ENCODE measurements around the gene WIPF3. TPM values are rescaled to one million over a fixed set of nuclear protein-coding genes. Genes with fewer than 3 reads are reported as not detected.

The WIPF3 gene
- total and polyA plus RNA-seq, 8 donors: 1.2 to 11.2 (median 4.0) TPM; not detected in 1

- WGBS, 5 donors: 73 to 84% (median 82%) methylated on average over 6 of the region's 6 CpGs
Observed at GRCh38 chr7:29895559-29895958, 89.3 kb downstream of the WIPF3 start.

GRCh38 chr7:29896685-29897411 is 90.5 kb downstream of the WIPF3 start:
- no peaks in the 10 kb centered on the region for H3K9me3 ChIP-seq
- peaks cover 0 to 18% (median 0%) of the 10 kb centered on the region in 4 donors for H3K4me1 ChIP-seq
- no peak overlapping the region for H3K4me3 ChIP-seq
- 85 to 99% (median 96%) methylated on average over 2 of the region's 2 CpGs for WGBS, 5 donors
- peaks cover 0 to 14% (median 5%) of the 10 kb centered on the region in 4 donors for H3K36me3 ChIP-seq
- intact Hi-C loops (cut with DNase I; ENCODE audit: low total_unique reads): no loop called here
- no peak overlapping the region for H3K27ac ChIP-seq
- H3K27me3 ChIP-seq: no peaks in the 10 kb centered on the region
- TF ChIP-seq POLR2AphosphoS5 (IDR thresholded peaks at IDR 0.05): no peak
- no peak for TF ChIP-seq POLR2A (IDR thresholded peaks at IDR 0.05)
- no peak for TF ChIP-seq EP300 (IDR thresholded peaks at IDR 0.05)
- no peak for TF ChIP-seq CTCF (IDR thresholded peaks at IDR 0.05)
- no peak for DNase-seq

More at GRCh38 chr7:29895559-29895958, 89.3 kb downstream of the WIPF3 start:
- no peak overlapping the region for H3K27ac ChIP-seq
- no peak for DNase-seq
- intact Hi-C loops (cut with DNase I; ENCODE audit: low total_unique reads): no loop called here
- no peak overlapping the region for H3K4me3 ChIP-seq
- peaks cover 0 to 14% (median 0%) of the 10 kb centered on the region in 4 donors for H3K4me1 ChIP-seq
- H3K9me3 ChIP-seq: no peaks in the 10 kb centered on the region
- peaks cover 0 to 25% (median 5%) of the 10 kb centered on the region in 4 donors for H3K36me3 ChIP-seq
- H3K27me3 ChIP-seq: no peaks in the 10 kb centered on the region
- TF ChIP-seq POLR2A (IDR thresholded peaks at IDR 0.05): no peak
- no peak for TF ChIP-seq EP300 (IDR thresholded peaks at IDR 0.05)
- no peak for TF ChIP-seq CTCF (IDR thresholded peaks at IDR 0.05)
- no peak for TF ChIP-seq POLR2AphosphoS5 (IDR thresholded peaks at IDR 0.05)

GRCh38 chr7:29898301-29898700 is 92.0 kb downstream of the WIPF3 start:
- peaks cover 0 to 18% (median 0%) of the 10 kb centered on the region in 4 donors for H3K4me1 ChIP-seq
- no peaks in the 10 kb centered on the region for H3K9me3 ChIP-seq
- H3K27ac ChIP-seq: no peak overlapping the region
- H3K4me3 ChIP-seq: no peak overlapping the region
- TF ChIP-seq EP300 (IDR thresholded peaks at IDR 0.05) (no peak), CTCF (IDR thresholded peaks at IDR 0.05) (no peak), POLR2A (IDR thresholded peaks at IDR 0.05) (no peak), POLR2AphosphoS5 (IDR thresholded peaks at IDR 0.05) (no peak)
- DNase-seq: no peak
- intact Hi-C loops (cut with DNase I; ENCODE audit: low total_unique reads): no loop called here
- no peaks in the 10 kb centered on the region for H3K27me3 ChIP-seq
- WGBS, 5 donors: 70 to 74% (median 71%) methylated on average over 5 of the region's 5 CpGs
- peaks cover 0 to 10% (median 4%) of the 10 kb centered on the region in 4 donors for H3K36me3 ChIP-seq

- no peak for TF ChIP-seq CTCF (IDR thresholded peaks at IDR 0.05)
- no peak for TF ChIP-seq POLR2A (IDR thresholded peaks at IDR 0.05)
- TF ChIP-seq POLR2AphosphoS5 (IDR thresholded peaks at IDR 0.05): no peak
- TF ChIP-seq EP300 (IDR thresholded peaks at IDR 0.05): no peak
- H3K9me3 ChIP-seq: peaks cover 0 to 4% (median under 1%) of the 10 kb centered on the region in 4 donors
- intact Hi-C loops (cut with DNase I; ENCODE audit: low total_unique reads): no loop called here
- H3K4me1 ChIP-seq: peaks cover 0 to 8% (median 0%) of the 10 kb centered on the region in 4 donors
- H3K27ac ChIP-seq: no peak overlapping the region
- WGBS, 5 donors: 53 to 64% (median 59%) methylated on average over 1 of the region's 1 CpG; no CpG with 5 or more reads in 1 of the 5 donors
- H3K36me3 ChIP-seq: peaks cover 11 to 29% (median 19%) of the 10 kb centered on the region in 4 donors
- H3K27me3 ChIP-seq: no peaks in the 10 kb centered on the region
- DNase-seq: no peak
- no peak overlapping the region for H3K4me3 ChIP-seq
Observed at GRCh38 chr7:29900745-29901144, 94.4 kb downstream of the WIPF3 start.

Measured in stomach (tissue), 9 donors.